GM12891 (cell line): ENCODE measurements around the gene RAP2A. TPM values are rescaled to one million over a fixed set of nuclear protein-coding genes. Genes with fewer than 3 reads are reported as not detected.

Experiments
- DNase-seq: peaks from one replicate; pipeline ENCODE4 v3.0.0; 2011; ENCODE audit warnings: low spot score; ENCODE audit not compliant: insufficient read length
- FAIRE-seq: peaks from 2 replicates; lab custom pipeline; 2011; peaks lifted over from hg19 to GRCh38; lab: Jason Lieb, UNC
- PAX5 ChIP-seq: IDR thresholded peaks from 2 replicates; pipeline ENCODE4 v1.6.1; 2011; ENCODE audit warnings: low read length, moderate library complexity, mild to moderate bottlenecking; ENCODE audit not compliant: insufficient read depth, severe bottlenecking
- POLR2A ChIP-seq: IDR thresholded peaks from 2 replicates; pipeline ENCODE4 v1.6.1; 2011; ENCODE audit warnings: low read depth, low read length, control low read depth
- POLR2AphosphoS5 ChIP-seq: IDR thresholded peaks from 2 replicates; pipeline ENCODE4 v1.6.1; 2011; ENCODE audit warnings: low read depth, low read length, control low read depth
- POU2F2 ChIP-seq: IDR thresholded peaks from 2 replicates; pipeline ENCODE4 v1.6.1; 2011; ENCODE audit warnings: low read depth, mild to moderate bottlenecking, control low read depth, low read length, moderate library complexity
- SPI1 ChIP-seq: IDR thresholded peaks from 2 replicates; pipeline ENCODE4 v1.6.1; 2011; ENCODE audit warnings: low read depth, low read length, control low read depth
- TAF1 ChIP-seq: IDR thresholded peaks from 2 replicates; pipeline ENCODE4 v1.6.1; 2011; ENCODE audit warnings: low read depth, low read length, control low read depth
- polyA plus RNA-seq: library from polyadenylated mRNA; unstranded; fragments of >200 nt; gene quantifications from one replicate; pipeline ENCODE4 v1.2.1, GENCODE V29; 2012; ENCODE audit warnings: low read depth, missing spikeins, inconsistent platforms; ENCODE audit not compliant: missing spikeins

Gene RAP2A
- 6.7 TPM for polyA plus RNA-seq

DNA sequence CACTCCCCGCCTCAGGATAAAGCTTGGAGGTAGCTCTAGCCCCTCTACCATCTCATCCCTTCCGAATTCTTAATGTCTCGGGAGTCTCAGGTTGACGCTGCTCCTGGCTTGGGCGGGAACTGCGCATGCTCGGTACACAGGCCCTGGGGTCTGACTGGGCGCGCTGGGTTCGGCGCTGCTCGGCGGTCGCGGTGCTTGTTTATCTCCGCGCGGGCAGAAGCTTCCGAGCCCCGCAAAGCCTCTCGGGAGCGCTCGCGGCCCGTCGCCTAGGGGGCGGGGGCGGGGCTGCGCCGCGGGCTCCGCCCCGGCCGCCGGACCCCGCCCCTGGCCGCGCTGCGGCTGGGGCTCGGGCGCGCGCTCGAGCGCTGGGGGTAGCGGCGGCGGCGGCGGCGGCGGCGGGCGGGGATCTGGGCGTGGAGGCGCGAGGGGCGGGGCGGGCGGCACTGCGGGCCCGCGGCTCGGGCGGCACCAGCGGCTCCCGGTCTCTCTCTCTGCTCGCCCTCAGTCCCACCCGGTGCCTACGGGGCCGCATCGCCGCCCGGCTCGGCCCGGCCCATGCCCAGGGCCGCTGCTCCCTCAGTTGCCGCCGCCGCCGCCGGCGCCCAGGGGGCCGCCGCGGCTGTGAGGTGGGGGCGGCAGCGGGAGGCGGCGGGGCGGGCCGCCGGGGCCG lies at the start of gene RAP2A:
TSS of gene RAP2A (plus strand) at position 443 of the 670 bp plus-strand sequence. CDS start 302 bp downstream, outside the sequence.
- FAIRE-seq (no peak), DNase-seq (peak; percentile 37)
- TF ChIP-seq PAX5, result peak; percentile 49
- peak; percentile 68; the same call in 1 of the 2 replicates for TF ChIP-seq POLR2A
- TF ChIP-seq SPI1, result no peak

DNA sequence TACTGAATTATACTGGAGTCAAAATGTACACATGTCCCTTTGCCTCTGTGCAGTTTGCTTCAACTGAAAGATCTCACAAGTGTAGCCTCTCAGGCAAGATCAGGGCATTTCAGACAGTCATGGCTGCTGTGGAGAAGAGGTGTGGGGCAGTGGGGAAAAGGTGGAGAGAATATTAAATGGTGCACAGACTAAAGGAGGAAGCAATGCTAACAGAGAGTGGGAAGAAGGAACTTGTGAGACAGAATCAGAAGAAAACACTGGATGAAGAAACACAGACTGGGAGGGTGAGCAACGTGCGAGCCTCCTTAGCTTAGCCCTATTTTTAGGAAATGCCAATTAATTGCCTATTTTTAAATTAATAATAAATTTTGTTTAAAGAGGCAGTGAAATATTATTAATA lies 49.6 kb upstream of the RAP2A start:
- no peak for FAIRE-seq
- no peak for DNase-seq
- TF ChIP-seq POU2F2 (no peak), PAX5 (no peak), POLR2A (no peak), TAF1 (no peak)

DNA sequence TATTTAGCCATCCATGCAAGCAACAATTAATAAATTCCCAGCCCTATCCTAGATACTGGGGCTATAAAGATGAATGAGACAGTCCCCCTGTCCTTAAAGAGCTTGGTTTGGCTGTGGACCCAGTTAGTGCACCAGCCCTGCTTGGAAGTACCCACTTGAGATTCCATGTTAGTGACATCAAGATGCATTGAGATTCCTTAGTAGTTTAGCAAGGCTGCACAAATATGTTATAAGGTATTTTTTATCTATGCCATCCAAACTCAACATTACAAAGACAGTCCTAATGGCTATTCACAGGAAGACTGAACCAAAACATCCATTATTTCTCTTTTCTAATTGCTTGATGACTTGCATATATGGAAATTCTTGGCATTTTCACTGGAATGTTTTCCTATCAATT lies 48.8 kb upstream of the RAP2A start:
- FAIRE-seq, result no peak
- no peak for DNase-seq
- TF ChIP-seq POLR2AphosphoS5, result no peak
- no peak for TF ChIP-seq TAF1
- TF ChIP-seq PAX5, result no peak
- TF ChIP-seq POU2F2, result no peak
- TF ChIP-seq SPI1, result no peak
- no peak for TF ChIP-seq POLR2A

DNA sequence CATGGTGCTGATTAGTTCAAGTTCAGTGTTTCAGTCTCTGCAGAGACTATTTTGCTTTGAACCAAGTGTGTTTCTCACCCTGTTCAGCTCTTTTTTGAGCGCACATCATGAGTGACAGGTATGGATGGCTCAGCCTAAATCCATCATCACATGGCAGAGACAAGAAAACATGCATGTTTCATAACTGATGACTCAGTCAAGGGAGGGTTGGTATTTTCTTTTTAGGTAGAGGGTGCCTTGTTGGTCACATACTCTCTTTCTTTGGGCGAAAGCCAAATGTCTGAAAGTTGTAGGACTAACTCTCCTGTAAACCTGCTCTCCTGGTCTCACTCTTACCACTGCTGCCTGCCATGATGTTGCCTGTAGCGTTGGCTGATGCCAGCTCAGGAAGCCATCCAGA lies 48.1 kb upstream of the RAP2A start:
- FAIRE-seq (peak; percentile 63), DNase-seq (no peak)
- TF ChIP-seq TAF1, result no peak
- no peak for TF ChIP-seq PAX5
- TF ChIP-seq POLR2A, result no peak
- no peak for TF ChIP-seq POU2F2
- no peak for TF ChIP-seq POLR2AphosphoS5
- no peak for TF ChIP-seq SPI1

DNA sequence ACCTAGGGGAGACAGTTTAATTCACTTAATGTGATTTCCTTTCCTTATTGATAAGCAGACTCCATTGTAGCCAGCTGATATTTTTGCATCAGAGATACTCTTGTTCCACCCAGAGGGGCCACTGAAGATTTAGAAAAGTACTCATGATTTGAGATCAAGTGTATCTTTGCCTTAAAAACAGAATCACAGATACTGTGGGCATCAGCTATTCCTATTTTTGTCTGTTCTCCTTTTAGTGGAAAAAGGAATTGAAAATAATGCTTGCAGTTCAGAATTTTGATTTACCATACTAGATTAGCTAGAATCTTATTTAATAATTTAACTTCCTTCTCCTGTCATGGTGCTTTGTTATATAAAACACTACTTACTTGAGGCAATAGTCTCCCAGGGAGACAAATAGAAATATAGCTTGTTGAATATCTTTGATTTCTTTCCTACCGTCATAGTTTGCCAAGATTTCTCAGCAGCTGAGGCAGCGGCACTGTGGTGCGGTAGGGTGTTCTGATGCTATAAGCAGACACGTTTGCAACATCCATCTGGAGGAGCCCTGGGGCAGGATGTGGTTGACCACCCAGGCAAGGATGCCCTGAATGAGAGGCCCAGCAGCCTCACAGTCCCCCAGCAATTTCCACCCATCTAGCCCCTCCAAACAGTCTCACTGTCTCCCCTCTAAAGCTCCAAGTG lies 47.0 kb upstream of the RAP2A start:
- TF ChIP-seq PAX5 (no peak), SPI1 (no peak), POLR2A (no peak), POU2F2 (no peak), TAF1 (no peak), POLR2AphosphoS5 (no peak)
- peak; percentile 20 for FAIRE-seq
- no peak for DNase-seq

DNA sequence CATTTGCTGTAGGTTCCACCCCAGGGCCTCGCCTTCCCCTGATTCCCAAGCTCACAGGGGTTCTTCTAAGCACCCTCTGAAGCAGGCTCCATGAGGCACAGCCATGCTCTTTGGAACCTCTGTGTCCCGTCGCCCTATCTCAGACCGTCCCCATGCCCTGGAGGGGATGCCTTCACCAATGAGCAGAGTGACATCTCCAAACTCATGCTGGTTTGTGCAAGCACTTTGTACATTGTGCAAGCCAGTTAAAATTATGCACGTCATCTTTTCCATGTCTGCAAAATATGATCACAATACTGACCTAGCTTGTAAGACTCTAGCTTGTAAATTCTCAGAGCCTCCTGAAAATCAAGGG lies 46.5 kb upstream of the RAP2A start:
- TF ChIP-seq POLR2AphosphoS5, result no peak
- TF ChIP-seq TAF1, result no peak
- TF ChIP-seq POU2F2, result no peak
- no peak for TF ChIP-seq PAX5
- no peak for TF ChIP-seq SPI1
- TF ChIP-seq POLR2A, result no peak
- FAIRE-seq, result no peak
- DNase-seq, result no peak

DNA sequence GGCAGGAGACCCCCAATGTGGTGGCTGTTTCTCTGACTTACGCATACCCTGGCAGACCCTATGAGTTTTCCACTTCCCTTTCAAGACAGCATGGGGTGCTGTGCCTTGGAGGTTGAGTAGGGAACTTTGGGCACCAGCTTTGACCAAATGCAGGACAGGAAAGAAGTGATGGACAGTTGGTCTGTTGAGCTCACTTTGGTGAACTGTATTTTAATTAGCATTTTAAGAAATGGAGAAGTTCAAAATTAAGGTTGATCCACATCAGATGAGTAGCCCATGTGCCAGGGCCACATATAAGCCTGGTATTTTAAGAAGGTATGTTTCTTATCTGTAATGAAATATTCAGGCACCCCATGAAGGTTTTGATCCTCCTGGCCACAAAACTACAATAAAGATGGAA lies 46.1 kb upstream of the RAP2A start:
- FAIRE-seq (no peak), DNase-seq (no peak)
- TF ChIP-seq TAF1 (no peak), POLR2AphosphoS5 (no peak), SPI1 (no peak), POLR2A (no peak), POU2F2 (no peak), PAX5 (no peak)

DNA sequence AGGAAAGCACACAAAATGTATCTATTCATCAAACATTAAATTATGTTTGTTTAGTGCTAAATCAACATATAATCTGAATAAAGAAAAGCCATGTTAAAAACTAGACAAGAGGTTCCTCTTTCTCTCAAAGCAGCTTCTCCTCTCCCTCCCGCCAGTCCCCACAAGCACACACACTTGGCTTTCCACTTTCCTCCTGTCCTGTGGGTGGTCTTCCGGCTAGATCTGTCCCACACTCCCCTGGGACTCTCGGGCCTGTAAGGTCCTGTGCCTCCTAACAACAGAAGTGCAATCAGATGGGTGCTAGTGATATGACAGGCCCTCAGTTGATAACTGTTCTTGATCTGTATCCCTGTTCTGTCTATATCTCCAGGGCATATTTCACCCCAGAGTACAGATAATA lies 45.6 kb upstream of the RAP2A start:
- FAIRE-seq, result no peak
- TF ChIP-seq POU2F2 (no peak), PAX5 (no peak), SPI1 (no peak), TAF1 (no peak), POLR2AphosphoS5 (no peak), POLR2A (no peak)
- no peak for DNase-seq

DNA sequence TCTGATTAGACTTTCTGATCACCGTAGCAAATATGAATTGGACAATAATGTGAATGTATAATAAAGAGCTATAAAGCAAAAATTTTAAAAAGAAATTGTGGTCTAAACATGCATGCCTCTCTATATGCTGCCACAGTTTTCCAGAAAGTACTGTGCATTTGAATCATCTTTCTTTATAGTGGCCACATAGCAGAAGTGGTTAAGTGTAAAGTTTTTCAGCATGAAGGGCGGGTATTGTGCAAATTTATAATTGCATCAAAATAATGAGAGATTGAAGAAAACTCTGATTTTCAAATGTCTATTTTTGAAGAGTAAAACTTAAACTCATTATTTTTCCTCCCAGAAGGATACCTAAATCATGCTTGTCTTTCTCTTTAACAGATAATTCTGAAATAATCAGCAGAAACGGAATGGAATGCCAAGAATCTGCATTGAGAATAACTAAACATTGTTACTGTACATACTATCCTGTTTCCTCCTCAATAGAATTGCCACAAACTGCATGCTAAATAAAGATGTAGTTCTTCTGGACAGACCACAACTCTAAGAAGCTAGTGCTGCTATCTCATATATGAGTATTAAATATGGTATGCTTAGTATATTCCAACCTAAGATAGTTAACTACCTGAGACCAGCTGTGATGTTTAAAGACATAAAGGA lies 42.9 kb upstream of the RAP2A start:
- no peak for FAIRE-seq

More for the DNA sequence above, 42.9 kb upstream of the RAP2A start:
- DNase-seq, result no peak
- TF ChIP-seq PAX5, result no peak
- no peak for TF ChIP-seq SPI1
- TF ChIP-seq POU2F2, result no peak
- no peak for TF ChIP-seq POLR2AphosphoS5
- no peak for TF ChIP-seq TAF1
- no peak for TF ChIP-seq POLR2A
